GM19239 (cell line): ENCODE data around the gene SH3BP5.
"Not testable (repeated sequence)": the region's sequence is repeated elsewhere in the genome, so short reads cannot be mapped to it uniquely, and the experiment has no call there.

Experiments
- DNase-seq: peaks from one replicate; pipeline ENCODE4 v3.0.0; 2011; ENCODE audit warnings: low spot score; ENCODE audit not compliant: insufficient read length
- FAIRE-seq: peaks from 2 replicates; lab custom pipeline; 2011; peaks lifted over from hg19 to GRCh38; lab: Jason Lieb, UNC

SH3BP5 gene, protein sequence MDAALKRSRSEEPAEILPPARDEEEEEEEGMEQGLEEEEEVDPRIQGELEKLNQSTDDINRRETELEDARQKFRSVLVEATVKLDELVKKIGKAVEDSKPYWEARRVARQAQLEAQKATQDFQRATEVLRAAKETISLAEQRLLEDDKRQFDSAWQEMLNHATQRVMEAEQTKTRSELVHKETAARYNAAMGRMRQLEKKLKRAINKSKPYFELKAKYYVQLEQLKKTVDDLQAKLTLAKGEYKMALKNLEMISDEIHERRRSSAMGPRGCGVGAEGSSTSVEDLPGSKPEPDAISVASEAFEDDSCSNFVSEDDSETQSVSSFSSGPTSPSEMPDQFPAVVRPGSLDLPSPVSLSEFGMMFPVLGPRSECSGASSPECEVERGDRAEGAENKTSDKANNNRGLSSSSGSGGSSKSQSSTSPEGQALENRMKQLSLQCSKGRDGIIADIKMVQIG

DNA sequence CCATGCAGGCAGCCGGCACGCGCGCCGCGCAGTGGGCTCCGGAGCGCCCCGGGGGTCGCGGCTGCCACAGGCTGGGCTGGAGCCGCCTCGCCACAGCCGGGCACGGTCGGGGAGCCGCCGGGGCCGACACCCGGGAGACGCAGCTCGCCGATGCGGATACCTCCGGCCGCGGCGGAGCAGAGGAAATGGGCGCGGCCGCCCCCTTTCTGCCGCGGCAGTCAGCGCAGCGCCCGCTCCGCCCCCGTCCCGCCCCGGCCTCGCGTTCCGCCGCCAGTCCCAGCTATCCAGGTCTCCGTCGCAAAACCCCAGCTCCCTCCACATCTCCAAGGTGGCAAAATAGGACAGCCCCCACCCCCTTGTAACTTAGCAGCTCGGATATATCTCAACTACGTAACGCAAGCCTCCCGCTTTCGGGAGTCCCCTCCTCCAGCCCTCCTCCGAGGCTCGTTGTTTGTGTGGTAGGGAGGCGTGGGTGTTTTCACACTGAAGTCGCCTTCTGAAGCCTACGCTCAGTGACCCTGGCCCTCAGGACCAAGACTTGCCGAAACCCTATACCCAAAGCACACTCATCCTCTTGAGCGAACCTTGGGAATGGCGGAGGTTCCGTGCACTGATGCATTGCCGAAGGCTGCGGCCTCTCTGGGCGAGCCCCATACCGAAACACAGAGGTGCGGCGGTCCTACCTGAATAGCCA, at the start of gene SH3BP5:
Gene SH3BP5, minus strand, starts transcription at position 182 of the 694 bp plus-strand sequence. Its CDS starts 178 bp downstream, at position 4.
- FAIRE-seq: no peak

DNA sequence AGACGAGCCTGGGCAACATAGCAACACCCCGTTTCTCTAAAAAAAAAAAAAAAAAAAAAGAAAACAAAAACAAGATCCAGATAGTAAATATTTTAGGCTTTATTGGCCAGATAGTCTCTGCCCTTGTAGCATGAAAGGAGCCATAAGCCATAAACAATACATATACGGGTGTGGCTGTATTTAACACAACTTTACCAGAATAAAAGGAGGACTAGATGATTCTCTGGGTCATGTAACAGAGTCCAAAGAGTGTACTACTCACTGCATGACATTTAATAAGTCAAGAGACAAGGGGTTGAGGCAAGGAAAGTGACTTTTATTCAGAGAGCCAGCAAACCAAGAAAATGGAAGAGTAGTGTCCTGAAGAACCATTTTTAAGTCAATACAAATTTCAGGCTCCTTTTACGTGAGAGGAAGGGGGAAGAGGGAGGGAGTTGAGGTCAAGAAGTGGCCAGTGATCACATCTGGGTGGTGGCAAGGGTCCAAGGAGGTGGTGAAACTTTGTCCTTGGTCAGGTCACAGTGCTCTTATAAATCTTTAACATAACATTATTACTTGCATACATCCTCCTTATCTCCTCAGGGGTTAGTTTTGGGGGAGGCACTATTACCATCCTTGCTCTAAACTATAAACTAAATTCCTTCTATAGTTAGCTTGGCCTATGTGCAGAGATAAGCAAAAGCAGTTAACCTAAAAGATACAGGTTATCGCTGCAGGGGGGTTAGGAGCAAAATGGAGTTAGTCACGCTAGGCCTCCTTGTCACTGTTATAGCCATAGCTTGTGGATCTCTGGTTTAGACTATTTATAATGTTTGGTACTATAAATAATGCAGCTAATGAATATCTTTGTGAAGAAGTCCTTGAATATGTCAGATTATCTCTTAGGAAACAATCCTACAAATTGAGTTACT, 48.8 kb upstream of the SH3BP5 start:
- FAIRE-seq (no peak), DNase-seq (no peak)

More for the DNA sequence above, at the start of gene SH3BP5:
- peak; percentile 71 for DNase-seq

DNA sequence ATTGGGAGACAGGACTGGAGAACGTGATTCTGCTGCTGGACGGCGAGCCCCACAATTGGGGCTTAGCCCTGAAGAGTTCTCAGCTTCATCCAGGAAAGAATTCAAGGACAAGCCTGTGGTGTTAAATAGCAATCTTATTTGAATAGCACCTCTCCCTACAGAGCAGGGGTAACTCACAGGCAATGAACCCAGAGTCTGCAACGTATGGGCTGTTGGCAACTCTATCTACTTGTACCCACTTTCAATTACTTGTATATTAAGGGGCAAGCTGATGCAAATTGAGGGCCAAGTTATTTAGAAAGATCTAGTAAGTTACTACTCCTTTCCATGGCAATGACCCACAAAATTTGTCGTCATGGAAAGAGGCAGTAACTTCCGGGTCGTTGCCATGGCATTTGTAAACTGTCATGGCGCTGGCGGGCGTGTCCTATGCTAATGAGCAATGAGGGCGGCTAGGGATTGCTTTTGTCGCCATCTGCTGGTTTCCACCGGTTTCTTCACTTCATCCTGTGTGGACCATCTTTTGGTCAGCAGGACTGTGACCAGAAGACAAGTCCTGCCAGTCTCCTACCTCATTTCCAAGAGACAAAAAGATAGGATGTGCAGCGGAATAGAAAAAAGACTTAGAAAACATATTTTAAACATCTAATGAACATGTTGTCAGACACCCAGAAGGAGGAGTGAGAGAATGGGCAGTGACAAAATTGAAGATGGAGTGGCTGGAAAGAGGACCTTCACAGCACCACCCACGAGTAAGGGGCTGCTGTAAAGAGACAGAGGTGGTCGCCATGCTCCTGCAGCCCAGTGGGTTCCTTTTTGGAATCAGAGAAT, 45.8 kb upstream of the SH3BP5 start:
- FAIRE-seq (peak; percentile 94), DNase-seq (no peak)

DNA sequence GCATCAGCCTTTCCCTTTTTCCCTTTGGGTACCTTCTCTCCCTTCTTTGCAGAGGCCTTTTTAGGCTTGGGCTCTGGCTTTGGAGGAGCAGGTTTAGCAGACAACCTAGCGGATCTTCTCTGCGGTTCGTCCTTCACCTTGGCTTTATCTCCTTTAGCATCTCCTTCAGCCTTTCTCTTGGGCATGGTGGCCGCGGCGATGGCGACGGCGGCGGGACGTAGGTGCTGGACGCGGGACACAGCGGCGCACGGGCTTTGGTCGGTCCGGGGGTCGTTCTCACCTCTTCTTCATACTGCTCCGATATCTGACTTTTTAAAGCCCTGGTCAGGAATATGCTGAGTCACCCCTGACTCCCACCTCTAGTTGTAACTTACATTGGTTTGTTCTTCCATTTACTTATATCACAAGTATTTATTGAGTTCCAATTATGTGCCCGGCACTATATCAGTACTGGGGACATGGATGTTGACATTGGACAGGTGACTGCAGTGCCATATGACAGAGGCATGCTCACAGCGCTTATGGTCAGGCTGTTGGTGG, 43.1 kb upstream of the SH3BP5 start:
- no peak for DNase-seq
- no peak for FAIRE-seq

DNA sequence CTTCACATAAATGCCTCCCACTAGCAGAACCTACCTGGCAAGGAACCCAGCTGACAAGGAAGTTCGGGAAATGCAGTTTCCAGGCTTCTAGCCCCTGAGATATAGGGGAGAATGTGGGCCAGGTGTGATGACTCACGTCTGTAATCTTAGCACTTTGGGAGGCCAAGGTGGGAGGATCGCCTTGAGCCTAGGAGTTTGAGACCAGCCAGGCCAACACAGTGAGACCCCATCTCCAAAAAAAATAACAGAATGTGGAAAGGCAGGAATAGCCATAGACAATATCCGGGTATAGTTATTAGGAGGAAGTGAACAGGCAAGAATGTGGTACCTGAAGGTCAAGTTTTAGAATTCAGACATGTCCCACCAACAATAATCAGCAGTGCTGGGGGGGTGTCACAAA, 40.5 kb upstream of the SH3BP5 start:
- FAIRE-seq: no peak

DNA sequence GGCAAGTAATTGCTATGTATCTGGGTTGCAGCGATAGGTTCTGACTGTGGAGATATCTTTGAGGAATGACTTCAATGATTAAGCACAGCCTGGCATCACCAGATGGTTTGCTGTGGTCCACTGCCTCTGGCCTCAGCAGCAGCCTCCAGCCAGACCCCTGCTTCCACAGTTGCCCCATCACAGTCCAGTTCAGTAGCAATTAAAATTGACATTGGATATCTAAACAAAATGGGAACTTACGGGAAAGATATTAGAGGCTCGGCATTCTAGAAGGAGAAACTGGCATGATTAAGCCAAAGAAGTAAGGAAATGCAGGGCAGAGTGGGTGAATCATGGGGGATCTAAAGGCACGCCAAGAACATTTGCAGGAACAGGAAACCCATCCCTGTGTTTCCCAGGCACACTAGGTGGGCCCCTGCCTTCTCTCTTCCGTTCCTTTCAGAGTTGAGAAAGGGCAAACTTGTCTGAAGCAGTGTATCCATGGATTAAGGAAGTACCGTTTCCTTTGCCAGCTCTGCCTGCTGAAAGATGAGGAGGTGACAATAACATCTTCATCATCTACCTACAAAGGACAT, 36.3 kb upstream of the SH3BP5 start:
- DNase-seq (no peak), FAIRE-seq (no peak)

More for the DNA sequence above, 40.5 kb upstream of the SH3BP5 start:
- DNase-seq: no peak

DNA sequence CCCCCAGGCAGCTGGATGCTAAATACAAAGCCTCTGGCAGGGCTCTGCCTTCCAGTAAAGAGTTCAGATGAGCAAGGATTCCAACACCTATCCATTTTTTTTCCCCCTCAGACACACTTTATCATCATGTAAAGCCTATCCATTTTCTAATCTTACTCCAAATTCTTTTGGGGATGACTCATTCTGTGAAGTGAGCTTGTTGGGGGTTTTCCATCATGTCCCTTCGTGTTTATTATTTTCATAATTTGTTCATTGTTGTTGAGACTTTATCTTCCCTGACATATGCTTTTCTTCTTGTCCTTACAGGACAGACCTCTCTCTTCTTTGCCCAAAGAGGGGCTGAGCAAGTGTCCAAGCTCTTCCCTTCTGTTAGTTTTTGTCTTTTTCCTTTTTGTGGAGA, 34.7 kb upstream of the SH3BP5 start:
- no peak for DNase-seq
- FAIRE-seq: no peak

DNA sequence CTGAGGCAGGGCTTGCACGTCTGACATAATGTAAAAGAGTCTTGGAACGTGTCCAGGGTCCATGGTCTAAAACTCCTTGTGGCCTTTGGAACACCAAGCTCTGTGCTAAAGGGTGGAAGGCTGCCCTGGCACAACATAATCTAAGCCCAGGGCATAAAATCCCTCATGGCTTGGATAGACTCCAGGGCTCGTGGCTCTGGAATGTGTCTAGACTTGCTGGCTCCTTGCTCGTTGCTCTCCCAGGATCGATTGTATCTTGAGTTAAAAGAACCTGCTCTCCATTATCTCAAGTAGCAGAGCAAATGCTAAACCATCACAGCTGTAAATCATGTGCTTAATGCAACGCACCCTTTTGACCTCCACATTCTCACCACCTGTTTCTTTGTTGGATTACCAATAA, 31.7 kb upstream of the SH3BP5 start:
- not testable (repeated sequence) for FAIRE-seq, DNase-seq

DNA sequence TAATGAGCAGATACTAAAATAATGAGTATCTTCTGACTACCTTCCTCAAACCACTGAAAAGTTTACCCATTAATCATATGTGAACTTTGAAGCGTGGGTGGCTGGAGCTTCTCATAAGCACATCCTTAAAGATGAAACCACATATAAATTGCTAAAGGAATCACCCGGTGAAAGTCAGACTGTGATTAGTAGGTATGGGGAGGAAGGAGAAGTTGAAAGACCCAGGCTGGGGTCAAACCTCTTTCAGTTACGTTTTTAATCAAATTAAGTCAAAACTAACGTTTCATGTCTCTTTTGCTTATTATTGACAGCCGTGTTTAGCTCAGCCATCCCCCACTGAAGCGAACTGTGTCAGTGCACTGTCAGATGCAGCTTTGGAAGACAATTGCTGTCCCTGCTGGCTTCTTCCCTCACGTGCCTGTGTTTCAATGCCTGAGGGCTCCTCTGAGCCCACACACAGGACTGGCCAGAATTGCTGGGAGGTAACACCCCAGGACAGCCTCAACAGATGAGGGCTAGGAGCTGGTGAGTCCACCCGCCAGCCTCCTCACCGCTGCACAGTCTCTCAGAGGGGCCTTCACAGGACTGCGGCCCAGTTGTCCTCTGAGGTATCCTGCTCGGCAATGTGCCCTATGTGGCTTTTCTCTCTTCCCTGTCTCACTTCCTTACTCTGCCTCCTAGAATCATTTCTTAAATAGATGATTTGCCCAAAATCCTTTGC, 29.3 kb upstream of the SH3BP5 start:
- peak; percentile 59 for DNase-seq

DNA sequence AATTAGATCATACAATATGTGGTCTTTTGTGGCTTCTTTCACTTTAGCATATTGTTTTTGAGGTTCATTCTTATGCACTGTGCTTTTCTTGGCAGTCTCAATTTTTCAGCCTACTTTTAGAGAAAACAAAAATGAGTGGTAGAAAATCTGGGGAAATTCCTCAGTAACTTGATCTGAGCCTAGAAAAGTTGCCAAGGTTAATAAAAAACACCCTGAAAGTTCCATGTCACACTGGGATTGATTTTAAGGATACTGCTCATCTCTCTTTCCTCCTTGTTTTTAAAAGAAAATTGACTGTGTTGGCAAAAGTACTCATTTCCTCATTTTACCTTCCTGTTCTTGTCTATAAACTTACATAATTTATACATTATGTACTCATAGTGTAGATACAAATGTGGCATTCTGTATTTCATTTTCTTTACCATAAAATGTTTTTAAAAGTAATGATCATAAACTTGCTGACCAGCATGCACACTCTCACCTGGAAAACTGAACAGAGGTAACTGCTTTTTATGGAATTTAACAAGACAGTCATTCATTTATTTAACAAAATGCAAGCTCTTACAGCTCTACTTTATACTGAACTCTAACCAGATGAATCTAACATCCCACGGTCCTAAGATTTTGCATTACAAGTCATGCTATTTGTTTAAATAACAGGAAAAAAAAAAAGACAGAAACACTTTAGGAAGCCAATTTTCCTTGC, 28.6 kb upstream of the SH3BP5 start:
- DNase-seq: no peak
- peak; percentile 42 for FAIRE-seq

More for the DNA sequence above, 29.3 kb upstream of the SH3BP5 start:
- peak; percentile 98 for FAIRE-seq

DNA sequence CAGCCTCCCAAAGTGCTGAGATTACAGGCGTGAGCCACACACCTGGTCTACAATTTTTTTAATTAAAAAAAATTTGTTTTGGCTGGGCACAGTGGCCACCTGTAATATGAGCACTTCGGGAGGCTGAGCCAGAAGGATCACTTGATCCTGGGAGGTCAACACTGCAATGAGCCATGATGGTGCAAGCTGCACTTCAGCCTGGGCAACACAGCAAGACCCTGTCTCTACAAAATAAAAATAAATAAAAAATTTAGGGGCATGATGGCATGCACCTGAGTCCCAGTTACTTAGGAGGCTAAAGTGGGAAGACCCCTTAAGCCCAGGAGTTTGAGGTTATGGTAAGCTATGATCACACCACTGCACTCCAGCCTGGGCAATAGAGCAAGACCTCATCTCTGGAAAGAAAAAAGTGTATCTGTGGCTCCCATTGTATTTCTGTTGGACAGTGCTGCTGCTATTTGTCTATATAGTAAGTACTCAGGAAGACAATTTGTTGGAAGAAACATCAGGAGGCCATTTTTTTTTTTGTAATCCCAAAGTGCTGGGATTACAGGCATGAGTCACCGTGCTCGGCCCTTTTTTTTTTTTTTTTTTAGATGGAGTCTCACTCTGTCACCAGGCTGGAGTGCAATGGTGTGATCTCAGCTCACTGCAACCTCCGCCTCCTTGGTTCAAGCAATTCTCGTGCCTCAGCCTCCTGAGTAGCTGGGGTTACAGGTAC, 27.5 kb upstream of the SH3BP5 start:
- DNase-seq: no peak

DNA sequence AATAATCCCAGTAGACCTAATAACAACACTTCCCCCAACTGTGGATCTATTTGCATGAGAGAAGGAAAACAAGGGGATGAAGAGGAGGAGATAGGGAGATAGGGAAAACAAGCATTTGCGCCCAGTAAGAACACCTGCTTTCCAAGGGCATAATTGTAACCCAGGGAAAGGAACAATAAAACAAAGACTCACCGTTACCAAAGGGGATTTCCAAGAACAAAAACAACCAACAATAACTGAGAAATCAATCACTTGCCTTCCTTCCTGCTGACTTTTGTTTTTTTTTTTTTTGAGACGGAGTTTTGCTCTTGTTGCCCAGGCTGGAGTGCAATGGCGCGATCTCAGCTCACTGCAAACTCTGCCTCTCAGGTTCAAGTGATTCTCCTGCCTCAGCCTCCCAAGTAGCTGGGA, 24.3 kb upstream of the SH3BP5 start:
- not testable (repeated sequence) for FAIRE-seq, DNase-seq

More for the DNA sequence above, 27.5 kb upstream of the SH3BP5 start:
- FAIRE-seq: no peak

DNA sequence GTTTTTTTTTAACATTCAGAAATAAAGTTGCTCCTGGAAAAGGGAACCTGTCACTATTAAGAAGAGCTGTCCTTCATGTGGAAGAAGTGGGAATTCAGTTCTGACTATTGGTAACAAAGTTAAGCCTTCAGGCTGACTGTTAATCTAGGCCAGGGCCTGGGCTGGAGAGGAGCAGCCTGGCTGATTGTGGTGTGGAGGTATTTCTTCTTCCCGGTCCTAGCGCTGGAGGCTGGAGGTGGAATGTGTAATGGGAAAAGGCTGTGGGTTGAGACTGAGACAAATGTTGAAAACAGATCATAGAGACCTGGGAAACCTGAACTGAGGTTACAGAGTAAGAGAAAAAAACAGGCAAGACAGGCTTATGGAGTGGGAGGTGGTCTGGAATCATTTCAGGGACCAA, 23.8 kb upstream of the SH3BP5 start:
- FAIRE-seq: no peak
- DNase-seq: no peak

DNA sequence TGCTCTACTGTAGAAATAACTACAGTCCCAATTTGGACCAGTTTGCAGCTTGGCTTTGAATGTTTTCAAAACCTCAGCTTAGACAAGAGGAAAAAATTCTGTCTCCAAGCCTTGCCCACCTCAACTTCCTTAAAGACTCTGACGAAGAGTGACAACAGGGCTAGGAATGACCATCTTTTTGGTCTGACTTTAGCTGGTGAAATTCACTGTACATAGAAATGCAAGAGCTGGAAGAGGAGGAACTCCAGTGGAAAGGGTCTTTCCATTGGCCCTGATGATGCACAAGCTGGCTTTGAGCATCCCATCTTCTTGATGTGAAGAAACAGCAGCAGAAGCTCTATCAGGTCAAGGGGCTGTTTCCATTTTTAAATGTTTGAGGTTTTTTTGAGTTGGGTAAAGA, 22.7 kb upstream of the SH3BP5 start:
- no peak for FAIRE-seq
- DNase-seq: no peak

DNA sequence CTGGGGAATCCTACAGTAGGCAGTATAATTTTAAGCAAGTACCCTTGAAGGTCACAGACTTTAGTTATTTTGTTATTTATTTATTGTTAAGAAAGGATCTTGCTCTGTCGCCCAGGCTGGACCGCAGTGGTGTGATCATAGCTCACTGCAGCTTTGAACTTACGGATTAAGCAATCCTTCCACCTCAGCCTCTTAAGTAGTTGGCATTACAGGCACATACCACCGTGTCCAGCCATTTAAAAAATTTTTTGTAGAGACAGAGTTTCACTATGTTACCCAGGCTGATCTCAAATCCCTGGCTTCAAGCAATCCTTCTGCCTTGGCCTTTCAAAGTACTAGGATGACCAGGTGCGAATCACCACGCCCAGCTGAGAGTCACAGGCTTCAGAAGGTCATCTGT, 22.1 kb upstream of the SH3BP5 start:
- no peak for FAIRE-seq
- DNase-seq: no peak

DNA sequence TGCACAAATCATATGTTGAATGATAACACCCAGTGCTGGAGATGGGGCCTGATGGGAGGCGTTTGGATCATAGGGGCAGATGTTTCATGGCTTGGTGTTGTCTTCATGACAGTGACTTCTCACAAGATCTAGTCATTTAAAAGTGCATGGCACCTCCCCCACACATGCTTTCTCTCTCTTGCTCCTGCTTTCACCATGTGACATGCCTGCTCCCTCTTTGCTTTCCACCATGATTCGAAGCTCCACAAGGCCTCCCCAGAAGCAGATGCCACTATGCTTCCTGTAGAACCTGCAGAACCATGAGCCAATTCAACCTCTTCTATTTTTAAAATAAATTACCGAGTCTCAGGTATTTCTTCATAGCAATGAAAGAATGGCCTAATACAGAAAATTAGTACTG, 17.8 kb upstream of the SH3BP5 start:
- FAIRE-seq (no peak), DNase-seq (no peak)

DNA sequence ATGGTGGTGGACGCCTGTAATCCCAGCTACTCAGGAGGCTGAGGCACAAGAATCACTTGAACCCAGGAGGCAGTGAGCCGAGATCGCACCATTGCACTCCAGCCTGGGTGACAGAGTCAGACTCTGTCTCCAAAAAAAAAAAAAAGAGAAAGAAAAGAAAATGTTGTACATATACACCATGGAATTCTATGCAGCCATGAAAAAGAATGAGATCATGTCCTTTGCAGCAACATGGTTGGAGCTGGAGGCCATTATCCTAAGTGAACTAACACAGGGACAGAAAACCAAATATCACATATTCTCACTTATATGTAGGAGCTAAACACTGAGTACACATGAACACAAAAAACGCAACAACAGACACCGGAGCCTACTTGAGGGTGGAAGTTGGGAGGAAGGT, 17.1 kb upstream of the SH3BP5 start:
- DNase-seq, FAIRE-seq: not testable (repeated sequence)
